ENCODE data around the gene EIF1AY. TPM values are rescaled to one million over a fixed set of nuclear protein-coding genes. Genes with fewer than 3 reads are reported as not detected.

EIF1AY gene
- total RNA-seq, 4 donors from 2014 or later, result 8.6 to 25.5 TPM; not detected in 2

DNA sequence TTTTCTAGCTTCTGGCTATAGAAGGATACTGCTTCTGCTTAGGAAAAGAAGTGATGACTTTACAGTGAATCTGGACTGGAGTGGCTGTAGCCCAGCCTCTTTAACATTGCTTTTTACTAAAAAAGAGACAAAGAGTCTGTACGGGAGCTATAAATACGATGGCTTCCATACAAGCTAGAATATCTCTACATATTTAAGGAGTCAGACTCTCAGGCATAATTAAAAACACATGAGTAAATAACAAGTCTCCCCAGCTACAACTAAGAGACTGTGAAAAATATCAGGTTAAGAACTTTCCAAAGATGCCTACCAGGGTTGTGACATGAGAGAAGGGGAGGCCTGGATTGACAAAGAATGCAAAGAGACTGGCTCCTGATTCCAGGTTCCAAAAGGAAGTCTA, 19.8 kb upstream of the EIF1AY start:
- H3K27ac ChIP-seq, result no peak overlapping the region
- no peak for DNase-seq
- no peaks in the 10 kb centered on the region for H3K36me3 ChIP-seq
- H3K9me3 ChIP-seq, result no peaks in the 10 kb centered on the region
- in situ Hi-C loops (cut with MboI; ENCODE audit: low pct_ligation_motif_present in 1 of 4, low pct_unique_long_range_greater_than_20kb in 1 of 4, low sequenced_read_pairs in 3 of 4) (no loop called here), intact Hi-C loops (cut with DNase I; ENCODE audit: low total_unique reads) (no loop called here)
- TF ChIP-seq EP300 (IDR thresholded peaks at IDR 0.05; ENCODE audit: low read depth) (no peak), POLR2AphosphoS5 (IDR thresholded peaks at IDR 0.05) (no peak), POLR2A (IDR thresholded peaks at IDR 0.05) (no peak)
- TF ChIP-seq, protein P1, sequence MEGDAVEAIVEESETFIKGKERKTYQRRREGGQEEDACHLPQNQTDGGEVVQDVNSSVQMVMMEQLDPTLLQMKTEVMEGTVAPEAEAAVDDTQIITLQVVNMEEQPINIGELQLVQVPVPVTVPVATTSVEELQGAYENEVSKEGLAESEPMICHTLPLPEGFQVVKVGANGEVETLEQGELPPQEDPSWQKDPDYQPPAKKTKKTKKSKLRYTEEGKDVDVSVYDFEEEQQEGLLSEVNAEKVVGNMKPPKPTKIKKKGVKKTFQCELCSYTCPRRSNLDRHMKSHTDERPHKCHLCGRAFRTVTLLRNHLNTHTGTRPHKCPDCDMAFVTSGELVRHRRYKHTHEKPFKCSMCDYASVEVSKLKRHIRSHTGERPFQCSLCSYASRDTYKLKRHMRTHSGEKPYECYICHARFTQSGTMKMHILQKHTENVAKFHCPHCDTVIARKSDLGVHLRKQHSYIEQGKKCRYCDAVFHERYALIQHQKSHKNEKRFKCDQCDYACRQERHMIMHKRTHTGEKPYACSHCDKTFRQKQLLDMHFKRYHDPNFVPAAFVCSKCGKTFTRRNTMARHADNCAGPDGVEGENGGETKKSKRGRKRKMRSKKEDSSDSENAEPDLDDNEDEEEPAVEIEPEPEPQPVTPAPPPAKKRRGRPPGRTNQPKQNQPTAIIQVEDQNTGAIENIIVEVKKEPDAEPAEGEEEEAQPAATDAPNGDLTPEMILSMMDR (IDR thresholded peaks at IDR 0.05), result no peak
- H3K4me1 ChIP-seq, result no peaks in the 10 kb centered on the region
- no peak overlapping the region for H3K4me3 ChIP-seq
- WGBS, 2 donors (ENCODE audit: low coverage in 1 of 2), result no CpG with 5 or more reads among the region's 2 CpGs
- H3K27me3 ChIP-seq, result no peaks in the 10 kb centered on the region

DNA sequence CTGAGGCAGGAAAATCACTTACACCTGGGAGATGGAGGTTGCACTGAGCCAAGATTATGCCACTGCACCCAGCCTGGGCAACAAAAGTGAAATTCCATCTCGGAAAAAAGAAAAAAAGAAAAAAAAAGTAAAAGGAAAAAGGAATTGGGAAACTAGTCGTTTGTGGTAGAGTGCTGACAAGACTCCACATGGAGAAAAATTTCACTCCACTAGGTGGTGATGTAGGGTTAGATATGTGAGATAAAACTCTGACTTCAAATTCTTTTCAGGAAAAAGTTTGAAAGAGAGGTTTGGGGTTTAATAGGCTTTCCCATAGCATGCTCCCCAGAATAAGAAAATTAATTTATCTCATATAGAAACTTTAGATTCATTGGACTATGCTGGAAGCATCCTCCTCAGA, 16.9 kb upstream of the EIF1AY start:
- in situ Hi-C loops (cut with MboI; ENCODE audit: low pct_ligation_motif_present in 1 of 4, low pct_unique_long_range_greater_than_20kb in 1 of 4, low sequenced_read_pairs in 3 of 4), result no loop called here
- Histone ChIP-seq H3K27ac (no peak overlapping the region), H3K4me1 (no peaks in the 10 kb centered on the region), H3K4me3 (no peak overlapping the region), H3K9me3 (no peaks in the 10 kb centered on the region), H3K27me3 (no peaks in the 10 kb centered on the region), H3K36me3 (no peaks in the 10 kb centered on the region)
- no peak for DNase-seq
- TF ChIP-seq, protein P1 (IDR thresholded peaks at IDR 0.05), result peak in 4 of 5 experiments; percentile 35 to 44 (median 38)
- TF ChIP-seq POLR2AphosphoS5 (IDR thresholded peaks at IDR 0.05) (no peak), EP300 (IDR thresholded peaks at IDR 0.05; ENCODE audit: low read depth) (no peak), POLR2A (IDR thresholded peaks at IDR 0.05) (no peak)
- no CpG with 5 or more reads among the region's 2 CpGs for WGBS, 2 donors (ENCODE audit: low coverage in 1 of 2)
- intact Hi-C loops (cut with DNase I; ENCODE audit: low total_unique reads), result no loop called here

DNA sequence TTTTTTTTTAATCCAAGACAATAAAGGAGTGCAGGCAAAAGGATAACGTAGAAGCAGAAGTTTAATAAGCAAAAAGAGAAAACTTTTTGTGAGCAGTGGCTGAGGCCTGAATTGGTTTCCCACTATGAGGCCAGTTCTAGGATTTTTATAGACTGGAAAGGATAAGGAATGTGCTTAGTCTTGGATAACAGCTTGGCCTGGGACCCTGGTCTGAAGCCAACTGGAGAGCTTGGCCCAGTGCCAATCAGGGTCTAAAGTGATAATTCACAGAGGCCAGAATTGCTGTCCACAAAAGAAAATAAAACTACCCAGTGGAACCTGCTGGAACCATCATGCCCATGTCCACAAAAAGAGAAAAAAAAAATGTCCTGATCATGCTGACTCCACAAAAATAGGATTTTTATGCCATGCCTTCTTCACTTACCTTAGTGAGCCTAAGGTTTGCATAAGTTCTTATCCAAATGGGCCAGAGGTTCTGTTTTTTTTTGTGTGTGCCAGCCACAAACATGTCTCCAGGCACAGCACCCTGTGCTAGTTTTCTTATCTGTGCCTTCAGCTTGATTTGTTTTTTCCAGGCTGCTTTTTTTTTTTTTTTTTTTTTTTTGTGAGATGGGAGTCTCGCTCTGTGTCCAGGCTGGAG, 15.6 kb upstream of the EIF1AY start:
- Histone ChIP-seq H3K4me1 (no peaks in the 10 kb centered on the region), H3K4me3 (no peak overlapping the region), H3K27me3 (no peaks in the 10 kb centered on the region), H3K9me3 (no peaks in the 10 kb centered on the region), H3K27ac (no peak overlapping the region), H3K36me3 (no peaks in the 10 kb centered on the region)
- intact Hi-C loops (cut with DNase I; ENCODE audit: low total_unique reads), result no loop called here
- in situ Hi-C loops (cut with MboI; ENCODE audit: low pct_ligation_motif_present in 1 of 4, low pct_unique_long_range_greater_than_20kb in 1 of 4, low sequenced_read_pairs in 3 of 4), result no loop called here
- no CpG with 5 or more reads among the region's 2 CpGs for WGBS, 2 donors (ENCODE audit: low coverage in 1 of 2)
- TF ChIP-seq, protein P1 (IDR thresholded peaks at IDR 0.05), result no peak
- TF ChIP-seq POLR2A (IDR thresholded peaks at IDR 0.05) (no peak), EP300 (IDR thresholded peaks at IDR 0.05; ENCODE audit: low read depth) (no peak), POLR2AphosphoS5 (IDR thresholded peaks at IDR 0.05) (no peak)
- no peak for DNase-seq

DNA sequence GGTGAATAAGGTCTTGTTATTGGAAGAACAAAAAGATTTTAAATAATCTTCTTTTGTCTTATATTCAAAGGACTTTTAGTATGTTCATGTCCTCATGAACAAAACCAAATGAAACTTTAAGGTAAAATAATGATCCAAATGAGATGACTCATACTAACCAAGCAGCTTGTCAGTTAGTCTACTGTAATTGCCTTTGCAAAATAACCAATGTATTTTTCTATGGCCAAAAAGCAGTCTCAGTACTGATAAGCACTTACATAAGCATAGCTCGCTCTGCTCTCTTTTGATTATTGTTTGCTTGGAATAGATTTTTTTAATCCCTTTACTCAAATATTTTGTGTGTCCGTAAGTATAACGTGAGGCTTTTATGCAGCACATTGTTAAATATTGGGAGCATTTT, 4.3 kb upstream of the EIF1AY start:
- Histone ChIP-seq H3K4me1 (peaks cover 0 to 5% (median 0%) of the 10 kb centered on the region in 4 donors), H3K27ac (no peak overlapping the region), H3K4me3 (no peak overlapping the region), H3K9me3 (no peaks in the 10 kb centered on the region), H3K27me3 (no peaks in the 10 kb centered on the region), H3K36me3 (no peaks in the 10 kb centered on the region)
- TF ChIP-seq EP300 (IDR thresholded peaks at IDR 0.05; ENCODE audit: low read depth), result no peak
- TF ChIP-seq POLR2AphosphoS5 (IDR thresholded peaks at IDR 0.05), result no peak
- TF ChIP-seq POLR2A (IDR thresholded peaks at IDR 0.05), result no peak
- TF ChIP-seq, protein P1 (IDR thresholded peaks at IDR 0.05), result no peak
- WGBS, 2 donors (ENCODE audit: low coverage in 1 of 2), result 100% methylated on average over 2 of the region's 3 CpGs; no CpG with 5 or more reads in 1 of the 2 donors
- in situ Hi-C loops (cut with MboI; ENCODE audit: low pct_ligation_motif_present in 1 of 4, low pct_unique_long_range_greater_than_20kb in 1 of 4, low sequenced_read_pairs in 3 of 4), result no loop called here
- no peak for DNase-seq
- intact Hi-C loops (cut with DNase I; ENCODE audit: low total_unique reads), result no loop called here

Data from transverse colon (tissue), 4 donors.